Activated CD8-positive, alpha-beta T cell treated with anti-CD3 and anti-CD28 coated beads for 36 hours (primary cell): ENCODE measurements around the gene NT5C3B. TPM values are rescaled to one million over a fixed set of nuclear protein-coding genes. Genes with fewer than 3 reads are reported as not detected.

ENCODE experiments used
- ATAC-seq: fragments of 200-7000 bp; cut with Tn5 transposase; one replicate; pipeline ENCODE4 v1.10.0; 2021; ENCODE audit warnings: mild to moderate bottlenecking, moderate library complexity
- CTCF ChIA-PET: fragments of 350-600 bp; sonication (Branson Sonifier 250); formaldehyde crosslinking; loops from one replicate; lab custom pipeline; 2021; ENCODE audit warnings: antibody characterized with exemption; lab: Charles Lee
- POLR2A ChIA-PET: fragments of 350-600 bp; sonication (Branson Sonifier 250); formaldehyde crosslinking; loops from one replicate; lab custom pipeline; 2021; ENCODE audit warnings: antibody characterized with exemption; lab: Charles Lee
- DNase-seq: peaks from one replicate; pipeline ENCODE4 v3.0.0-alpha.2; 2020
- H3K27ac Mint-ChIP-seq: one replicate; pipeline ENCODE4 v1.8.0; 2021; ENCODE audit warnings: mild to moderate bottlenecking, mixed read lengths
- H3K27me3 Mint-ChIP-seq: one replicate; pipeline ENCODE4 v1.8.0; 2021; ENCODE audit warnings: mixed read lengths
- H3K36me3 Mint-ChIP-seq: one replicate; pipeline ENCODE4 v1.8.0; 2021; ENCODE audit warnings: low read depth, mixed read lengths
- H3K4me1 Mint-ChIP-seq: one replicate; pipeline ENCODE4 v1.8.0; 2021; ENCODE audit warnings: low read depth, mixed read lengths
- H3K4me3 Mint-ChIP-seq: one replicate; pipeline ENCODE4 v1.8.0; 2021; ENCODE audit warnings: mild to moderate bottlenecking, moderate library complexity, mixed read lengths
- H3K9me3 Mint-ChIP-seq: one replicate; pipeline ENCODE4 v1.8.0; 2021; ENCODE audit warnings: mixed read lengths
- intact Hi-C: fragments of 100-400 bp; cut with micrococcal nuclease; formaldehyde crosslinking; loops from one replicate; pipeline ENCODE4 v1.10.0; 2022
- total RNA-seq, 2 experiments: library from RNA; stranded (reverse); gene quantifications; one replicate each; pipeline ENCODE4 v1.2.3, GENCODE V29; 2021
- TF ChIP-seq, protein P1 (sequence below): fragments of 200-600 bp; IDR thresholded peaks from one replicate; pipeline ENCODE4 v1.8.0; 2022; ENCODE audit warnings: antibody characterized with exemption, mild to moderate bottlenecking

NT5C3B gene
- total RNA-seq, 2 experiments from 2014 or later: 30.5 to 32.3 TPM

DNA sequence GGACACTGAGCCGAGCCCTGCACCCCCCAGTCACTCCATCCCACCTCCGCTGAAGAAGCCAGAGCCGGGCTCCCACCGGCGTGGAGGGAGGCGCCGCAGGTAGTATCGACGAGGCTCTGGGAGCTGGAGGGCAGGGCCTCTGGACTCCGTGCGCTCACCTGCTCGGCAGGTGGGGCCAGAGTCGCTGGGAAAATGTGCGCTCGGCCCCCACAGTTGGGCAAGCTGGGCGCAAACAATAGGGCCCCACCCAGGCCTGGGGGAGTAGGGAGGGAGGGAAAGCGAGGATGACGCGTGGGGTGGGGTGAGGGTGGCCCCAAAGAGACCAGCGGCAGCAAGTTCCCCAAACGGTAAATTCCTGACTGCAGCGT lies 50.2 kb downstream of the NT5C3B start:
- DNase-seq: no peak
- Mint-ChIP-seq H3K36me3 (no peaks in the 10 kb centered on the region), H3K27ac (no peak overlapping the region), H3K27me3 (peaks cover 29% of the 10 kb centered on the region), H3K4me1 (peaks cover 33% of the 10 kb centered on the region), H3K4me3 (peak overlapping the region; percentile 26), H3K9me3 (no peaks in the 10 kb centered on the region)
- no peak for ATAC-seq
- ChIA-PET CTCF (interaction anchor here (0.6 to 7.3 kb wide), 9 partner anchors 17 to 237 kb away, joined by 3 to 97 read pairs (median 4); partner anchors contain the start of genes EIF1, KLHL10 and P3H4), POLR2A (interaction anchor here (0.6 to 1.6 kb wide), 4 partner anchors 11 to 79 kb away, joined by 3 to 5 read pairs (median 4); partner anchors contain the start of gene KLHL11)
- TF ChIP-seq, protein P1, sequence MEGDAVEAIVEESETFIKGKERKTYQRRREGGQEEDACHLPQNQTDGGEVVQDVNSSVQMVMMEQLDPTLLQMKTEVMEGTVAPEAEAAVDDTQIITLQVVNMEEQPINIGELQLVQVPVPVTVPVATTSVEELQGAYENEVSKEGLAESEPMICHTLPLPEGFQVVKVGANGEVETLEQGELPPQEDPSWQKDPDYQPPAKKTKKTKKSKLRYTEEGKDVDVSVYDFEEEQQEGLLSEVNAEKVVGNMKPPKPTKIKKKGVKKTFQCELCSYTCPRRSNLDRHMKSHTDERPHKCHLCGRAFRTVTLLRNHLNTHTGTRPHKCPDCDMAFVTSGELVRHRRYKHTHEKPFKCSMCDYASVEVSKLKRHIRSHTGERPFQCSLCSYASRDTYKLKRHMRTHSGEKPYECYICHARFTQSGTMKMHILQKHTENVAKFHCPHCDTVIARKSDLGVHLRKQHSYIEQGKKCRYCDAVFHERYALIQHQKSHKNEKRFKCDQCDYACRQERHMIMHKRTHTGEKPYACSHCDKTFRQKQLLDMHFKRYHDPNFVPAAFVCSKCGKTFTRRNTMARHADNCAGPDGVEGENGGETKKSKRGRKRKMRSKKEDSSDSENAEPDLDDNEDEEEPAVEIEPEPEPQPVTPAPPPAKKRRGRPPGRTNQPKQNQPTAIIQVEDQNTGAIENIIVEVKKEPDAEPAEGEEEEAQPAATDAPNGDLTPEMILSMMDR: no peak
- intact Hi-C loops: no loop called here

DNA sequence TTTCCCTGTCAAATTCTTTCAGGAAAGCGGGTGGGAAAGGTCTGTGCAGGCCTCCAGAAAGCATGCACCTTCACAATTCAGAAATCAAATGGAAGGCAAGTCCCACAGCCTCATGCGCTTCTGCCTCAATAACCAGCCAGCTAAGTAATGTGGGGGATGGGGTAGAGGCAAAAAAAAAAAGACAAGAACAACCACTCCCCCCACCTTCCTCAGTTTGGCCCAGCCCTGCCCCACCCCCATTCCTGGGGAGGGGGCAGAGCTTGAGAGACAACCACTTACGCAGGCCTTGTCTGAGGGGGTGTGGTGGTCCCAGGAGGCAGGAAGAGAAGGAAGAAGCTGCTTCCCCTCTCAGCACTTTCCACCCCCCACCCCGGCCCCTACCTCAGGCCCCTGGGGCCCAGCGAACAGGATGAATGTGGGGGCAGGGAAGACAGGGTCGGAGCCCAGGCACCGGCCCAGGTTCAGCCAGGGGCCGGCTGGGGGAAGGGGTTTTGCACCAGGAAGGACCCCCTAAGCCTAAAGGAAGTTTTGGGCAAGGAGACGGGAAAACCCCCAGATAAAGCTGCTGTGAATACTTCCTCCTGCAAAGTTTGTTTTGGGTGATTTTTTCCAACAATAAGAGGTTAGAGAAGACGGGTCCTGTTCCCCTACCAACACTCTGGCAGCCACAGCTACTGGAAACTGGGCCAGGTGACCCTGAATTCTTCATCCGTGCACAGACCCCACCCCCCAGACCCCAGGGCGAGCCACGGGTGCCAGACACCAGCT lies 50.8 kb downstream of the NT5C3B start:
- intact Hi-C loops: no loop called here
- Mint-ChIP-seq H3K27ac (no peak overlapping the region), H3K4me3 (peak overlapping the region; percentile 26), H3K9me3 (no peaks in the 10 kb centered on the region), H3K36me3 (no peaks in the 10 kb centered on the region), H3K27me3 (peaks cover 28% of the 10 kb centered on the region), H3K4me1 (peaks cover 30% of the 10 kb centered on the region)
- DNase-seq: no peak
- ATAC-seq: no peak
- TF ChIP-seq, protein P1: no peak
- CTCF ChIA-PET: interaction anchor here (0.6 to 7.3 kb wide), 8 partner anchors 18 to 136 kb away, joined by 3 to 97 read pairs (median 4); partner anchors contain the start of genes EIF1, KLHL10 and P3H4
- POLR2A ChIA-PET: interaction anchor here (1.6 kb wide), 1 partner anchor 73 kb away, joined by 5 read pairs; no protein-coding TSS in a partner anchor

GRCh38 chr17:41784207-41784744 lies 51.8 kb downstream of the NT5C3B start:
- TF ChIP-seq, protein P1: no peak
- H3K4me3 Mint-ChIP-seq: no peak overlapping the region
- peaks cover 30% of the 10 kb centered on the region for H3K4me1 Mint-ChIP-seq
- H3K36me3 Mint-ChIP-seq: no peaks in the 10 kb centered on the region
- ChIA-PET POLR2A (no interaction called here), CTCF (interaction anchor here (1.6 to 7.3 kb wide), 2 partner anchors 19 to 88 kb away, joined by 4 to 97 read pairs; no protein-coding TSS in a partner anchor)
- peaks cover 28% of the 10 kb centered on the region for H3K27me3 Mint-ChIP-seq
- DNase-seq (peak; percentile 21), ATAC-seq (no peak)
- H3K9me3 Mint-ChIP-seq: no peaks in the 10 kb centered on the region
- no peak overlapping the region for H3K27ac Mint-ChIP-seq
- intact Hi-C loops: no loop called here

DNA sequence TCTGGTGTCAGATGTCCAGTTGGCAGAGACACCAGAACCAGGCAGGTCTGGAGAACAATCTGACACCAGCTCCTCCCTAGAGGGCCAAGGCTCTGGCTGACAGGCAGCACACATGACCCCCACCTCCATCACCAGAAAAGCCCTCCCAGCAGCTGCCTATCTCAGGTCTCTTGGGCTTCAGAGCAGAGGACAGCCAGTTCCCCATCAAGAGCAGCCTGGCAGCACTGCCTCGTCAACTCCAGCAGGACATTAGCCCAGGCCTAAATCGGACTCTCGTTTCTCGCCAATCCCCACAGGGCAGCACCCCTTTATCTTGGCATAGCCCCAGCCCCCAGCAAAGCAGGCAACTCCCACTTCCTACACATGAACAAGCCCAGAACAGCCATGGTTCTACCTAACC lies 53.9 kb downstream of the NT5C3B start:
- Mint-ChIP-seq H3K27ac (no peak overlapping the region), H3K4me3 (no peak overlapping the region), H3K4me1 (peaks cover 15% of the 10 kb centered on the region), H3K9me3 (no peaks in the 10 kb centered on the region), H3K27me3 (peaks cover 26% of the 10 kb centered on the region), H3K36me3 (no peaks in the 10 kb centered on the region)
- no peak for DNase-seq
- POLR2A ChIA-PET: no interaction called here
- no peak for ATAC-seq
- CTCF ChIA-PET: no interaction called here
- intact Hi-C loops: no loop called here
- TF ChIP-seq, protein P1: no peak
